CD1c-positive myeloid dendritic cell (primary cell): ENCODE data around the gene SOX6.
"Not testable (repeated sequence)": the region's sequence is repeated elsewhere in the genome, so short reads cannot be mapped to it uniquely, and the experiment has no call there.

Experiments used
- DNase-seq: peaks from one replicate; pipeline ENCODE4 v3.0.0-alpha.2; 2016; ENCODE audit errors: extremely low spot score

The SOX6 gene

GRCh38 chr11:15932417-15932816 lies 423.9 kb downstream of the SOX6 start:
- no peak for DNase-seq

- DNase-seq = no peak
These were observed 424.8 kb downstream of the SOX6 start for GRCh38 chr11:15931497-15931896.

- no peak for DNase-seq
These were observed 425.8 kb downstream of the SOX6 start for GRCh38 chr11:15930442-15931025.

GRCh38 chr11:15929371-15929901 lies 426.9 kb downstream of the SOX6 start:
- no peak for DNase-seq

- no peak for DNase-seq
These were observed 428.5 kb downstream of the SOX6 start for GRCh38 chr11:15927864-15928217.

GRCh38 chr11:15927196-15927863 lies 429.0 kb downstream of the SOX6 start:
- no peak for DNase-seq

- no peak for DNase-seq
These were observed 430.3 kb downstream of the SOX6 start for GRCh38 chr11:15926071-15926470.

- DNase-seq = no peak
These were observed 433.2 kb downstream of the SOX6 start for GRCh38 chr11:15923183-15923582.

- DNase-seq = not testable (repeated sequence)
These were observed 433.6 kb downstream of the SOX6 start for GRCh38 chr11:15922745-15923144.

GRCh38 chr11:15920856-15921629 lies 435.3 kb downstream of the SOX6 start:
- no peak for DNase-seq

- no peak for DNase-seq
These were observed 437.7 kb downstream of the SOX6 start for GRCh38 chr11:15918674-15919073.

GRCh38 chr11:15918212-15918611 lies 438.1 kb downstream of the SOX6 start:
- DNase-seq = no peak
